SK-N-MC (cell line): ENCODE measurements around the gene MAPK12.

Experiments used
- EZH2 ChIP-seq: fragments of 200-600 bp; sonication (generic); IDR thresholded peaks from one replicate; pipeline ENCODE4 v1.6.1; 2017; ENCODE audit warnings: antibody characterized with exemption
- FOXP2 ChIP-seq: optimal IDR thresholded peaks from 2 replicates; pipeline ENCODE3; 2011; ENCODE audit warnings: mild to moderate bottlenecking, moderate library complexity; ENCODE audit not compliant: insufficient read depth; ENCODE audit errors: extremely low read length, control extremely low read depth
- POLR2AphosphoS5 ChIP-seq: IDR thresholded peaks from 2 replicates; pipeline ENCODE4 v1.6.1; 2012; ENCODE audit warnings: mild to moderate bottlenecking, low read depth, low read length, borderline replicate concordance

GRCh38 chr22:50269573-50269969 is 8.1 kb upstream of the MAPK12 start:
- TF ChIP-seq EZH2 (no peak), POLR2AphosphoS5 (no peak), FOXP2 (no peak)
